CD4-positive, alpha-beta T cell treated with Interferon gamma for 1 hour (primary cell): ENCODE measurements around the gene GNPTAB.
"Not testable (repeated sequence)": the region's sequence is repeated elsewhere in the genome, so short reads cannot be mapped to it uniquely, and the experiment has no call there.

Experiments used
- DNase-seq: peaks from one replicate; pipeline ENCODE4 v3.0.0-alpha.2; 2020

Gene GNPTAB

GRCh38 chr12:101830367-101831325 is at the start of gene GNPTAB:
GNPTAB (minus strand) TSS chr12:101830959; CDS start chr12:101830675, 284 bp downstream.
- peak; percentile 95 for DNase-seq

GRCh38 chr12:101878243-101878821 is 47.6 kb upstream of the GNPTAB start:
- no peak for DNase-seq

- peak; percentile 9 for DNase-seq
Measured at GRCh38 chr12:101877806-101878242, 47.1 kb upstream of the GNPTAB start.

GRCh38 chr12:101876861-101877805 is 46.4 kb upstream of the GNPTAB start, which contains the start of gene DRAM1:
DRAM1 (plus strand) TSS chr12:101877580; CDS start chr12:101877790, 210 bp downstream.
- peak; percentile 85 for DNase-seq

GRCh38 chr12:101876322-101876860 is 45.6 kb upstream of the GNPTAB start:
- no peak for DNase-seq

- no peak for DNase-seq
Measured at GRCh38 chr12:101875162-101875561, 44.4 kb upstream of the GNPTAB start.

- DNase-seq, result no peak
Measured at GRCh38 chr12:101870925-101871324, 40.2 kb upstream of the GNPTAB start.

GRCh38 chr12:101867619-101868018 is 36.9 kb upstream of the GNPTAB start:
- DNase-seq, result not testable (repeated sequence)

GRCh38 chr12:101866615-101867373 is 36.0 kb upstream of the GNPTAB start:
- DNase-seq, result no peak

GRCh38 chr12:101863981-101864380 is 33.2 kb upstream of the GNPTAB start:
- DNase-seq, result no peak

GRCh38 chr12:101862245-101862644 is 31.5 kb upstream of the GNPTAB start:
- no peak for DNase-seq

- not testable (repeated sequence) for DNase-seq
Measured at GRCh38 chr12:101861688-101862087, 30.9 kb upstream of the GNPTAB start.

GRCh38 chr12:101859664-101860607 is 29.2 kb upstream of the GNPTAB start:
- no peak for DNase-seq

- no peak for DNase-seq
Measured at GRCh38 chr12:101858361-101858760, 27.6 kb upstream of the GNPTAB start.

GRCh38 chr12:101857043-101857558 is 26.3 kb upstream of the GNPTAB start:
- DNase-seq, result no peak

- not testable (repeated sequence) for DNase-seq
Measured at GRCh38 chr12:101856614-101857013, 25.9 kb upstream of the GNPTAB start.

GRCh38 chr12:101855976-101856375 is 25.2 kb upstream of the GNPTAB start:
- DNase-seq, result no peak

GRCh38 chr12:101855364-101855884 is 24.7 kb upstream of the GNPTAB start:
- no peak for DNase-seq

GRCh38 chr12:101854747-101855146 is 24.0 kb upstream of the GNPTAB start:
- DNase-seq, result no peak

- no peak for DNase-seq
Measured at GRCh38 chr12:101852998-101853397, 22.2 kb upstream of the GNPTAB start.
